C4-2B (cell line): ENCODE measurements around the gene DNAJC22.
"Not testable (repeated sequence)": the region's sequence is repeated elsewhere in the genome, so short reads cannot be mapped to it uniquely, and the experiment has no call there.

ENCODE experiments used
- H3K27ac ChIP-seq: fragments of 450-650 bp; 2 replicates; pipeline ENCODE4 v1.5.1; 2017
- ZFX ChIP-seq: fragments of 450-650 bp; IDR thresholded peaks from 2 replicates; pipeline ENCODE4 v1.6.1; 2017
- TF ChIP-seq, protein P1 (sequence below): fragments of 450-650 bp; conservative IDR thresholded peaks from 2 replicates; pipeline ENCODE4 v1.5.1; 2017; ENCODE audit warnings: mild to moderate bottlenecking

The DNAJC22 gene

DNA sequence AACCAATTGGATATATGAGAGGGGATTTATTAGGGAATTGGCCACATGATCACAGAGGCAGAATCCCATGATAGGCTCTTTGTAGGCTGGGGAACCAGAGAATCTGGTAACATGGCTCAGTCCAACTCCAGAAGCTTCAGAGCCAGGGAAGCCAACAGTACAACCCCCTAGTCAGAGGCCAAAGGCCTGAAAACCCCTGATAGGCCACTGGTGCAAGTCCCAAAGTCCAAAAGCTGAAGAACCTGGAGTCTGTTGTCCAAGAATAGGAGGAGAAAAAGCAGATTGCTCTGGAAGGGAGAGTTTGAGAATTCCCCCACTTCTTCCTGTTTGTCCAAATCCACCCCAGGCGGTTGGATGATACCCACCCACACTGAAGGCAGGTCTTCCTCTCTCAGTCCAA is 31.9 kb upstream of the DNAJC22 start:
- TF ChIP-seq, protein P1, sequence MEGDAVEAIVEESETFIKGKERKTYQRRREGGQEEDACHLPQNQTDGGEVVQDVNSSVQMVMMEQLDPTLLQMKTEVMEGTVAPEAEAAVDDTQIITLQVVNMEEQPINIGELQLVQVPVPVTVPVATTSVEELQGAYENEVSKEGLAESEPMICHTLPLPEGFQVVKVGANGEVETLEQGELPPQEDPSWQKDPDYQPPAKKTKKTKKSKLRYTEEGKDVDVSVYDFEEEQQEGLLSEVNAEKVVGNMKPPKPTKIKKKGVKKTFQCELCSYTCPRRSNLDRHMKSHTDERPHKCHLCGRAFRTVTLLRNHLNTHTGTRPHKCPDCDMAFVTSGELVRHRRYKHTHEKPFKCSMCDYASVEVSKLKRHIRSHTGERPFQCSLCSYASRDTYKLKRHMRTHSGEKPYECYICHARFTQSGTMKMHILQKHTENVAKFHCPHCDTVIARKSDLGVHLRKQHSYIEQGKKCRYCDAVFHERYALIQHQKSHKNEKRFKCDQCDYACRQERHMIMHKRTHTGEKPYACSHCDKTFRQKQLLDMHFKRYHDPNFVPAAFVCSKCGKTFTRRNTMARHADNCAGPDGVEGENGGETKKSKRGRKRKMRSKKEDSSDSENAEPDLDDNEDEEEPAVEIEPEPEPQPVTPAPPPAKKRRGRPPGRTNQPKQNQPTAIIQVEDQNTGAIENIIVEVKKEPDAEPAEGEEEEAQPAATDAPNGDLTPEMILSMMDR = no peak
- no peak for TF ChIP-seq ZFX
- no peak overlapping the region for H3K27ac ChIP-seq

DNA sequence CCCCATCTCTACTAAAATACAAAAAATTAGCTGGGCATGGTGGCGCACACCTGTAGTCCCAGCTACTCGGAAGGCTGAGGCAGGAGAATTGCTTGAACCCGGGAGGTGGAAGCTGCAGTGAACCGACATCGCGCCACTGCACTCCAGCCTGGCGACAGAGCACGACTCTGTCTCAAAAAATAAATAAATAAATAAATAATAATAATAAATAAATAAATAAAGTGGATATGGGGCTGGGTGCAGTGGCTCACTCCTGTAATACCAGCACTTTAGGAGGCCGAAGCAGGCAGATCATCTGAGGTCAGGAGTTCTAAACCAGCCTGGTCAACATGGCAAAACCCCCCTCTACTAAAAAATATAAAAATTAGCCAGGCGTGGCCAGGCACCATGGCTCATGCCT is 29.6 kb upstream of the DNAJC22 start:
- not testable (repeated sequence) for H3K27ac ChIP-seq

DNA sequence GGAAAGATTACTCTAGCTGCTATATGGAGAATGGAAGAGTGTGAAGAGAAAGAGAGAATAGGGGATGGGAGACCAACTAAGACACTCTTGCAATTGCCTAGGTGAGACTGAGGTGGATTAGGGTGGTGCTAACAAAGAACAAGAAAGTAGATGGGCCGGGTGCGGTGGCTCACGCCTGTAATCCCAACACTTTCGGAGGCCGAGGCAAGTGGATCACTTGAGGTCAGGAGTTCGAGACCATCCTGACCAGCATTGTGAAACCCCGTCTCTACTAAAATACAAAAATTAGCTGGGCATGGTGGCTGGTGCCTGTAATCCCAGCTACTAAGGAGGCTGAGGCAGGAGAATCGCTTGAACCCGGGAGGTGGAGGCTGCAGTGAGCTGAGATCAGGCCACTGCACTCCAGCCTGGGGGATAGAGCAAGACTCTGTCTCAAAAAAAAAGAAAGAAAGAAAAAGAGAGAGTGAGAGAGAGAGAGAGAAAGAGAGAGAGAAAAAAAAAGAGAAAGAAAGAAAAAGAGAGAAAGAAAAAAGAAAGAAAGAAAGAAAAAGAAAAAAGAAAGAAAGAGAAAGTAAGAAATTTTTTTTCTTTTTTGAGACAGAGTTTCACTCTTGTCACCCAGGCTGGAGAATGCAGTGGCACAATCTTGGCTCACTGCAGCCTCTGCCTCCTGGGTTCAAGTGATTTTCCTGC is 26.1 kb upstream of the DNAJC22 start:
- H3K27ac ChIP-seq = not testable (repeated sequence)

DNA sequence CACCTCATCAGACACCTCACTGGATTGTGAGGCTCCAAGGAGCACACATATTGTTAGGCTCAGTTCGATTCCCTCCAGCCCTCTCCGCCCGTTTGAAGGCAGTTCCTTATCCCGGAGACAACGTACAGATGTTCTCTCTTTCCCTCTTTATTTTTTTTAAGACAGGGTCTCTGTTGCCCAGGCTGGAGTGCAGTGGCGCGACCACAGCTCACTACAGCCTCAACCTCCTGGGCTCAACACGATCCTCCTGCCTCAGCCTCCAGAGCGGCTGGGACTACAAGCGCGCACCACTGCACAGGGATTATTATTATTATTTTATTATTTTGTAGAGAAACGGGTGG is 24.4 kb upstream of the DNAJC22 start:
- no peak for TF ChIP-seq ZFX
- TF ChIP-seq, protein P1 = no peak
- peak overlapping the region; percentile 78 for H3K27ac ChIP-seq

DNA sequence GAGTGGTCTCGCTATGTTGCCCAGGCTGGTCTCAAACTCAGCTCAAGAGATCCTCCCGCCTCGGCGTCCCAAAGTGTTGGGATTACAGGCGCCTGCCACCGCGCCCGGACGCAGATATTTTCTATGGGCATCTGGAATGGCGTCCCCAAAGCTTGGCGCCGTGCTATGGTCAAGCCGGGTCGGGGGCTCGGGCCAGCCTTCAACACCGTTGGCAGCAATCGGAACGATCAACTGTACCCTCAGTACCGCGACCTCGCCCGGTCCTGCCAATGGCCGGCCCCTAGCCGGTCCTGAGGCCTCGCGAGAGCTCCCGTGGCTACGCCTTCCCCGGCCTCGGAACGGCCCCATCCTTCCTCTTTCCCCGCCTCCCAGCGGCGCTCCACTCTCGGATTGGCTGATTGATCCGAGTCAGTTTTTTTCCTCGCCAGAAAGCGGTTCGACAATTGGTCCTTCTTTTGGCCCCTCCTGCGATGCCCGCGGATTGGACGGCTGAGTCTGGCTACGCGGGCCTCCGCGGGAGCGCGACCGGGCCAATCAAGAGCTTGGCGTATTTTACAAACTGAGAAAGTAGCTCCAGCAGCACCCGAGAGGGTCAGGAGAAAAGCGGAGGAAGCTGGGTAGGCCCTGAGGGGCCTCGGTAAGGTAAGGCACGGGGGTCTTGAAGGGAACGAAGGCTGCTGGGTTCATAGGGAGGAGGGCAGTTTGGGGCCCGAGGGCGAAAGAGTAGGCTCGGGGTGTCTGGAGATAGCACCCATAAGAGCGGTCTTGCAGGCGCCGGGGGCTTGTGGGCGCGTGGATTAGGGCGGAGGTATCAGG is 23.8 kb upstream of the DNAJC22 start, which contains the start of gene TROAP:
Gene TROAP, plus strand, starts transcription at position 548 of the 816 bp plus-strand sequence. CDS start 354 bp downstream, outside the sequence.
- H3K27ac ChIP-seq = peak within 1 kb of the TSS; percentile 78
- TF ChIP-seq ZFX = peak; percentile 46; the same call in 1 of the 2 replicates
- TF ChIP-seq, protein P1 = no peak

DNA sequence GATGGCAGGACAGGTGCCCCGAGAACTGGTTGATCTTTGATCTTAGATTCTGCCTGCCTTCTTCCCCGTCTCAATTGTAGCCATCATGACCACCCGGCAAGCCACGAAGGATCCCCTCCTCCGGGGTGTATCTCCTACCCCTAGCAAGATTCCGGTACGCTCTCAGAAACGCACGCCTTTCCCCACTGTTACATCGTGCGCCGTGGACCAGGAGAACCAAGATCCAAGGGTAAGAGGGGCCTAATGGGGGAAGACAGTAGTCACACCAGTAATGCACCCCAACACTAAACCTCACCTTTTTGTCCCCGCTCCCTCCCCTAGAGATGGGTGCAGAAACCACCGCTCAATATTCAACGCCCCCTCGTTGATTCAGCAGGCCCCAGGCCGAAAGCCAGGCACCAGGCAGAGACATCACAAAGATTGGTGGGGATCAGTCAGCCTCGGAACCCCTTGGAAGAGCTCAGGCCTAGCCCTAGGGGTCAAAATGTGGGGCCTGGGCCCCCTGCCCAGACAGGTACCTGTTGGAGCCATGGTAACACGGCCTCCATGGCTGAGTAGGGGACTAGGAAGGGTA is 23.1 kb upstream of the DNAJC22 start:
- TF ChIP-seq ZFX = 0 out of 2 replicates have a peak, but pooled peaks have one; percentile 6
- TF ChIP-seq, protein P1 = no peak
- H3K27ac ChIP-seq = peak overlapping the region; percentile 78

DNA sequence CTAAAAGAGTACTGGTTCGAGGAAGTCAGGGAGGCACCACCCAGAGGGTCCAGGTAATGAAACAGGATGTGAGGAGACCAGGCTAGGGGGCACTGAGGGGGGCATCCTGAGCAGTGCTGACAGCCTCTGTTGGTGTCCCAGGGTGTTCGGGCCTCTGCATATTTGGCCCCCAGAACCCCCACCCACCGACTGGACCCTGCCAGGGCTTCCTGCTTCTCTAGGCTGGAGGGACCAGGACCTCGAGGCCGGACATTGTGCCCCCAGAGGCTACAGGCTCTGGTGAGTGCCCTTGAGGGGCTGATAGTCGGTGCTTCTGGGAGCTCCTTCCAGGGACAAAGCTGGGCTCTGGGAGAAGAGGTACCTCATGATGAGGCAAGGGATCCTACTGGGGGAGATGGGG is 21.1 kb upstream of the DNAJC22 start:
- no peak overlapping the region for H3K27ac ChIP-seq
- TF ChIP-seq ZFX = no peak
- TF ChIP-seq, protein P1 = no peak

DNA sequence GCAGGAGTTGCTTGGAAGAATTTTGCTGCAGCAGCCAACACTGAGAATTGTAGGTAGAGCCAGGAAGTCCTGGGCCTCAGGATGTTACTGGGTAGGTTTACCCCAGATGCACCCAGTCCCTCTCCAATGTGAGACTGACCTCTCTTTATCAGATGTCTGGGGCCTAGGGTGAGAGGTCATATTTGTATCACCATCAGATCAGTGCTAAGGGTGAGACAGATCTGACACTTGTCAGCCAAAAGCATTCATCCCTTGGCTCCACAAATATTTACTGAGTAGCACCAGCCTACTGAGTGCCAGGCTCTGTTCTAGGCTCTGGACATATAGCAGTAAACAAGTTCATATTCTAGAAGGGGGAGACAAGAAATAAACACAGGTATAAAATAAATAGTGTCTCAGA is 19.3 kb upstream of the DNAJC22 start:
- no peak overlapping the region for H3K27ac ChIP-seq
- TF ChIP-seq ZFX = no peak
- TF ChIP-seq, protein P1 = no peak
